Neutrophil (primary cell): ENCODE results near the gene LRP4.

Source experiments
- H3K27ac ChIP-seq: fragments of 200-600 bp; sonication (generic); 2 replicates; pipeline ENCODE4 v1.5.1; 2016; ENCODE audit warnings: mild to moderate bottlenecking, moderate library complexity
- H3K27me3 ChIP-seq: fragments of 200-600 bp; sonication (generic); 2 replicates; pipeline ENCODE4 v1.6.0; 2016; ENCODE audit warnings: mild to moderate bottlenecking
- H3K36me3 ChIP-seq: fragments of 200-600 bp; sonication (generic); 2 replicates; pipeline ENCODE4 v1.5.1; 2017
- H3K4me1 ChIP-seq, 2 experiments: fragments of 200-600 bp in 1 of 2; sonication (generic) in 1 of 2; 1 replicate in 1 of 2; 2 replicates in 1 of 2; pipeline versions ENCODE4 v1.5.1 to v1.6.1; 2013 to 2016; ENCODE audit warnings: low read depth in 1 of 2, low read length in 1 of 2, mild to moderate bottlenecking in 1 of 2, moderate library complexity in 1 of 2; ENCODE audit not compliant: control insufficient read depth in 1 of 2, insufficient read depth in 1 of 2
- H3K4me3 ChIP-seq, 2 experiments: fragments of 200-600 bp in 1 of 2; sonication (generic) in 1 of 2; 1 replicate in 1 of 2; 2 replicates in 1 of 2; pipeline ENCODE4 v1.5.1; 2013 to 2016; ENCODE audit warnings: low read depth in 1 of 2, low read length in 1 of 2, mild to moderate bottlenecking in 1 of 2, moderate library complexity in 1 of 2
- H3K9me3 ChIP-seq: fragments of 200-600 bp; sonication (generic); 2 replicates; pipeline ENCODE4 v1.5.1; 2016
- CTCF ChIP-seq: fragments of 200-600 bp; sonication (generic); IDR thresholded peaks from 2 replicates; pipeline ENCODE4 v1.5.1; 2016; ENCODE audit warnings: antibody characterized with exemption

Gene LRP4

GRCh38 chr11:46896719-46897406 is 21.5 kb downstream of the LRP4 start:
- no peaks in the 10 kb centered on the region for H3K4me1 ChIP-seq
- no peak overlapping the region for H3K4me3 ChIP-seq
- no peaks in the 10 kb centered on the region for H3K27me3 ChIP-seq
- H3K36me3 ChIP-seq = no peaks in the 10 kb centered on the region
- no peaks in the 10 kb centered on the region for H3K9me3 ChIP-seq
- TF ChIP-seq CTCF = no peak
- H3K27ac ChIP-seq = no peak overlapping the region

- Histone ChIP-seq H3K9me3 (no peaks in the 10 kb centered on the region), H3K27ac (no peak overlapping the region), H3K27me3 (no peaks in the 10 kb centered on the region), H3K4me1 (no peaks in the 10 kb centered on the region), H3K36me3 (no peaks in the 10 kb centered on the region), H3K4me3 (no peak overlapping the region)
- TF ChIP-seq CTCF = no peak
These were observed 22.5 kb downstream of the LRP4 start for GRCh38 chr11:46895821-46896220.

- TF ChIP-seq CTCF = no peak
- H3K27me3 ChIP-seq = no peaks in the 10 kb centered on the region
- no peaks in the 10 kb centered on the region for H3K4me1 ChIP-seq
- no peak overlapping the region for H3K4me3 ChIP-seq
- H3K36me3 ChIP-seq = no peaks in the 10 kb centered on the region
- no peak overlapping the region for H3K27ac ChIP-seq
- H3K9me3 ChIP-seq = no peaks in the 10 kb centered on the region
These were observed 23.4 kb downstream of the LRP4 start for GRCh38 chr11:46894961-46895360.

- Histone ChIP-seq H3K36me3 (no peaks in the 10 kb centered on the region), H3K9me3 (no peaks in the 10 kb centered on the region)
- TF ChIP-seq CTCF = no peak
These were observed 23.8 kb downstream of the LRP4 start for GRCh38 chr11:46894506-46894905.

GRCh38 chr11:46892838-46893237 is 25.5 kb downstream of the LRP4 start:
- TF ChIP-seq CTCF = no peak
- Histone ChIP-seq H3K4me3 (no peak overlapping the region), H3K4me1 (no peaks in the 10 kb centered on the region), H3K9me3 (no peaks in the 10 kb centered on the region), H3K27me3 (no peaks in the 10 kb centered on the region), H3K36me3 (no peaks in the 10 kb centered on the region), H3K27ac (no peak overlapping the region)

More at GRCh38 chr11:46894506-46894905, 23.8 kb downstream of the LRP4 start:
- no peak overlapping the region for H3K4me3 ChIP-seq
- H3K4me1 ChIP-seq = no peaks in the 10 kb centered on the region
- no peaks in the 10 kb centered on the region for H3K27me3 ChIP-seq
- H3K27ac ChIP-seq = no peak overlapping the region
